ENCODE data around the gene CADPS. TPM values are rescaled to one million over a fixed set of nuclear protein-coding genes. Genes with fewer than 3 reads are reported as not detected.

The CADPS gene
- total RNA-seq, 2 donors from 2014 or later, result 11.7 to 20.8 TPM

- Histone ChIP-seq H3K9ac (ENCODE audit: extremely low read depth, low read length, poor library complexity, severe bottlenecking) (no peak overlapping the region), H3K36me3 (ENCODE audit: control insufficient read depth, insufficient read depth, low read length) (no peaks in the 10 kb centered on the region), H3K4me1 (ENCODE audit: control insufficient read depth, insufficient read depth, low read length) (no peaks in the 10 kb centered on the region), H3K27me3 (ENCODE audit: control insufficient read depth, insufficient read depth, low read length, poor library complexity, severe bottlenecking) (no peaks in the 10 kb centered on the region), H3K9me3 (ENCODE audit: control insufficient read depth, low read length) (no peaks in the 10 kb centered on the region), H3K27ac (ENCODE audit: low read depth, low read length) (no peak overlapping the region), H3K4me3 (ENCODE audit: low read length) (no peak overlapping the region)
- Mint-ChIP-seq H3K4me1 (peaks cover 4% of the 10 kb centered on the region), H3K27me3 (ENCODE audit: insufficient read depth) (no peaks in the 10 kb centered on the region), H3K27ac (no peak overlapping the region), H3K4me3 (no peak overlapping the region), H3K9me3 (no peaks in the 10 kb centered on the region), H3K36me3 (ENCODE audit: low read depth) (no peaks in the 10 kb centered on the region)
- no peak for TF ChIP-seq CTCF (conservative IDR thresholded peaks at IDR 0.05)
- no peak for DNase-seq
Observed at GRCh38 chr3:62905331-62905730, 30.1 kb upstream of the CADPS start.

GRCh38 chr3:62898530-62899496, 23.6 kb upstream of the CADPS start:
- H3K27ac Mint-ChIP-seq, result no peak overlapping the region

GRCh38 chr3:62895901-62896300, 20.7 kb upstream of the CADPS start:
- Mint-ChIP-seq H3K27ac (no peak overlapping the region), H3K4me1 (peaks cover 18% of the 10 kb centered on the region), H3K9me3 (peaks cover 16% of the 10 kb centered on the region), H3K36me3 (ENCODE audit: low read depth) (peaks cover 2% of the 10 kb centered on the region), H3K27me3 (ENCODE audit: insufficient read depth) (no peaks in the 10 kb centered on the region), H3K4me3 (no peak overlapping the region)
- DNase-seq, result no peak
- Histone ChIP-seq H3K27ac (ENCODE audit: low read depth, low read length) (no peak overlapping the region), H3K9me3 (ENCODE audit: control insufficient read depth, low read length) (peaks cover 22% of the 10 kb centered on the region), H3K9ac (ENCODE audit: extremely low read depth, low read length, poor library complexity, severe bottlenecking) (no peak overlapping the region), H3K4me3 (ENCODE audit: low read length) (no peak overlapping the region), H3K27me3 (ENCODE audit: control insufficient read depth, insufficient read depth, low read length, poor library complexity, severe bottlenecking) (no peaks in the 10 kb centered on the region), H3K4me1 (ENCODE audit: control insufficient read depth, insufficient read depth, low read length) (no peaks in the 10 kb centered on the region), H3K36me3 (ENCODE audit: control insufficient read depth, insufficient read depth, low read length) (no peaks in the 10 kb centered on the region)
- WGBS, 2 experiments (ENCODE audit: insufficient coverage in 1 of 2, insufficient read length in 1 of 2), result 93 to 100% methylated on average over 1 to 3 of the region's 3 CpGs
- no peak for TF ChIP-seq CTCF (conservative IDR thresholded peaks at IDR 0.05)

More at GRCh38 chr3:62898530-62899496, 23.6 kb upstream of the CADPS start:
- no peak overlapping the region for H3K4me3 ChIP-seq (ENCODE audit: low read length)
- no peak for TF ChIP-seq CTCF (conservative IDR thresholded peaks at IDR 0.05)
- H3K36me3 ChIP-seq (ENCODE audit: control insufficient read depth, insufficient read depth, low read length), result no peaks in the 10 kb centered on the region
- peaks cover 16% of the 10 kb centered on the region for H3K9me3 Mint-ChIP-seq
- no peaks in the 10 kb centered on the region for H3K27me3 ChIP-seq (ENCODE audit: control insufficient read depth, insufficient read depth, low read length, poor library complexity, severe bottlenecking)
- H3K9me3 ChIP-seq (ENCODE audit: control insufficient read depth, low read length), result peaks cover 22% of the 10 kb centered on the region
- no peak overlapping the region for H3K9ac ChIP-seq (ENCODE audit: extremely low read depth, low read length, poor library complexity, severe bottlenecking)
- peaks cover 2% of the 10 kb centered on the region for H3K36me3 Mint-ChIP-seq (ENCODE audit: low read depth)
- H3K27ac ChIP-seq (ENCODE audit: low read depth, low read length), result no peak overlapping the region
- 93% methylated on average over 2 of the region's 2 CpGs; no CpG with 5 or more reads in 1 of the 2 experiments for WGBS, 2 experiments (ENCODE audit: insufficient coverage in 1 of 2, insufficient read length in 1 of 2)
- no peak for DNase-seq
- no peaks in the 10 kb centered on the region for H3K27me3 Mint-ChIP-seq (ENCODE audit: insufficient read depth)
- peaks cover 7% of the 10 kb centered on the region for H3K4me1 Mint-ChIP-seq
- H3K4me1 ChIP-seq (ENCODE audit: control insufficient read depth, insufficient read depth, low read length), result no peaks in the 10 kb centered on the region
- H3K4me3 Mint-ChIP-seq, result no peak overlapping the region

Data from endodermal cell (in vitro differentiated cells).